ENCODE results near the gene ALPG.
"Not testable (repeated sequence)": the region's sequence is repeated elsewhere in the genome, so short reads cannot be mapped to it uniquely, and the experiment has no call there.

The ALPG gene

DNA sequence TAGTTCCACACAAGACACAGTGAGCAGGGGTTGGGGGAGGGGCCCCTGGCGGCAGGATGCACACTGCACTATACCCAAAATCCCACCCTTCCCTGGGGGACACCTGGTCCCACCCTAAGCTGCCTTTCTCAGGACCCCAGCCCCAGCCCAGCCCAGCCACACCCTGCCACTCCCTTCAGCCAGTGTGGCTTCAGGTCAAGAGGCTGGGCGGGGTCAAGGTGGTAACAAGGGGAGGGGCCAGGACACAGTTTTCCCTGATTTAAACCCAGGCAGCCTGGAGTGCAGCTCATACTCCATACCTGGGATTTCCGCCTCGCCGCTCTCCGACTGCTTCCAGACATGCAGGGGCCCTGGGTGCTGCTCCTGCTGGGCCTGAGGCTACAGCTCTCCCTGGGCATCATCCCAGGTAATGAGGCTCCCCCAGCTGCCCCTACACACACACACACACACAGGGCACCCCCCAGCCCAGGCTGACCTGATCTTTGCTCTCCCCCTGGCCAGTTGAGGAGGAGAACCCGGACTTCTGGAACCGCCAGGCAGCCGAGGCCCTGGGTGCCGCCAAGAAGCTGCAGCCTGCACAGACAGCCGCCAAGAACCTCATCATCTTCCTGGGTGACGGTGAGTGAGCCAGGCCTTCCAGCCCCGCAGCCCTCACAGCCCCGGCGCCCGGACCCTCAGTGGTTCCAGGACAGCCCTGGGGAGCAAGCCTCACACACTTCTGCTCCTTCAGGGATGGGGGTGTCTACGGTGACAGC lies at the start of gene ALPG:
TSS of gene ALPG (plus strand) at position 289 of the 755 bp plus-strand sequence. CDS start at position 340, 51 bp downstream.
- no peak for DNase-seq (ENCODE audit: low read depth in 2 of 2)

DNA sequence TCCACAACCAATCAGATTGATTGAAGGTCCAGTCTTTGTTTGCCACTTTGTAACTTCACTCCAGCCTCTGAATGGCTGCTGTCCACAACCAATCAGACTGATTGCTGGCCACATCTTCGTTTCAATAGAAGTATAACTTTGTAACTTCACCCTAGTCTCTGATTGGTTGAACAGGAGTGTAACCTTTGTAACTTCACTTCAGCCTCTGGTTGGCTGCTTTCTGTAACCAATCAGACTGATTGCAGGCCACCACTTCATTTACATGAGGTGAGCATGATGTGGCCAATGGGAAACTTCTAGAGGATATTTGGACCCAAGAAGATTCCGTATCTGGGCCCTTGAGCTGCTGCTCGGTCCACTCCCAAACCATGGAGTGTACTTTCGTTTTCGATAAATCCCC lies 45.0 kb upstream of the ALPG start:
- no peak for DNase-seq (ENCODE audit: low read depth in 2 of 2)

DNA sequence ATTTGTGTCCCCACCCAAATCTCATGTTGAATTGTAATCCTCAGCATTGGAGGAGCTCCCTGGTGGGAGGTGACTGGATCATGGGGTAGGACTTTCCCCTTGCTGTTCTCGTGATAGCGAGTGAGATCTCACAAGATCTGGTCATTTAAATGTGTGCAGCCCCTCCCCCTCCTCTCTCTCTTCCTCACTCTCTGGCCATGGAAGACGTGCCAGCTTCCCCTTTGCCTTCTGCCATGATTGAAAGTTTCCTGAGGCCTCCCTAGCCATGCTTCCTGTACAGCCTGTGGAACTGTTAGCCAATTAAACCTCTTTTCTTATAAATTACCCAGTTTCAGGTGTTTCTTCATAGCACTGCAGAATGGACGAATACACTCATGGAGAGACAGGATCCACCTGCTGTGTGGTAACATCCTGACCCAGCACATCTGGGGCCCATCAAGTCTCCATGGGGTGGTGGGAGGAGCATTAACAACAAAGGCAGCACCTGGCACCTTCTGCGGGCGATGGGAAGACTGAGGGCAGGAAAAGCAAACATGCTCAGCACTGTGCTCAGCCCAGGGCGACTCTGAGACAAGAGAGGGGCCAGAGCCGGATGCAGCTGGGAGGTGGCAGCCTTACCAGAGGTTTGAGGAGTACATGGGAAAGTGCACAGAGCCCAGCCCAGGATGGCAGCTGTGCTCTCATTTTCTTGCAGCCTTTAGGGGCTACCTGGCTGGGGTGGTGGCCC lies 44.3 kb upstream of the ALPG start:
- DNase-seq (ENCODE audit: low read depth in 2 of 2) = no peak

DNA sequence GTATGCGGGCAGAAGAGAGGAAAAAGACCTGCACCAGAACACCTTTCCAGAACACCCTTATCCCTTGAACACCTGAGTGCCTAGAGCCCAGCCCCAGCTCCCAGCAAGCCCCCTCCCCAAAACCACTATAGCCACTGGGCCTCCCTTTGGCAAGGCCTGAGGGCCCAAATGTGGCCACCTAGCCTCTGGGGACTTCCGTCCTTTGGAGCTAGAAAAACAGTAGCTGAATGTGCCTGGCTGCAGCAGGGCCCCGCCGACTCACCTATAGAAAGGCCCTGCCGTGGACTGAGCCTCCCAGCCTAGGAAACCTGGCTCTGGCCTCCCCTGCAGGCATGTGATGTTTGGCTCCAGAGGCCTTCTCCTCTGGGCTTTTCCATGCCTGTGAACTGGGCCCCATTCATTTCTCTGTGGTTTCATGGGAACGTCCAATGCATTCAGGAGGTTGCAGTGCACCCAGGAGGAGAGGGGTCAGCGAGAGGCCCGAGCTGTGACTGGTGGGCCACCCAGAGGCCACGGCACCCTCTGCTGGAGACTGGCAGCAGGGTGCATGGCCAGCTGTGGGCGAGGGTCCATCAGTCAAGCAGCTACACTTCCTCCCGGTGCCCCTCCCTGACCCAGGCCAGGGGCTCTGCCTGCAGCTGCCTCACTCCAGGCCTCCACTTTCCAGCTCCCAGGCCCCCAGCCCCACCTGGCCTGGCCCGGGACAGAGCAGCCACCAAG lies 43.4 kb upstream of the ALPG start:
- DNase-seq (ENCODE audit: low read depth in 2 of 2) = not testable (repeated sequence)

DNA sequence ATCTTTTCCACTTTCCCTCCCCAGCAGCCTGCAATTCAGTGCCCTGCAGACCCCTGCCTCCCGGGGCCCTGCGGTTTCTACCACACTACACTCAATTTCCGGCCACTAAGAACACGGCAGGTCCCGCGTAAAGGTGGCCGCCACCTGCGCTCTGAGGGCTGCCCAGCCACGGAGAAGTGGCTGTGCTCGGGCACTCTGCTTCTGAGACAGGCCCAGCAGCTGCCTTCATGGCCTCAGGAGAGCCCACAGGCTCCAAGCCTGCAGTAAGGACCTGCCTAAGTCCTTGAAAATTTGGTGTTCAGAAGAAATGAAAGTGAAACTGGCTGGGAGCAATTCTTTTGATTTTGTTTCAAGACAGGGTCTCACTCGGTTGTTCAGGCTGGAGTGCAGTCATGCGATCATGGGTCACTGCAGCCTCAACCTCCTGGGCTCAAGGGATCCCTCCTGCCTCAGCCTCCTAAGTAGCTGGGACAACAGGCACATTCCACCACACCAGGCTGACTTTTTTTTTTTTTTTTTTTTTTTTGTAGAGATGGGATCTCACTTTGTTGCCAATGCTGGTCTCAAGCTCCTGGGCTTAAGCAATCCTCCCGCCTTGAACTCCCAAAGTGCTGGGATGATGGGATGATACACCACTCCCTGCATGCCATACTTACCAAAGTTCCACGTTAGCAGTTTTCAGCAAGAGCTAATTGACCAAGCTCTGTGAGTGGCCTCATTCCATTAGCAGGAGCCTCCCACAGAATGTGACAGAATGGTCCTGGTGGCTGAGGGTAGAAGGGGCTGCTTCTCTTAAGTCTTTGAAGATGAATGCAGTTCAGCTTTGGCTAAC lies 42.6 kb upstream of the ALPG start:
- DNase-seq (ENCODE audit: low read depth in 2 of 2) = no peak

DNA sequence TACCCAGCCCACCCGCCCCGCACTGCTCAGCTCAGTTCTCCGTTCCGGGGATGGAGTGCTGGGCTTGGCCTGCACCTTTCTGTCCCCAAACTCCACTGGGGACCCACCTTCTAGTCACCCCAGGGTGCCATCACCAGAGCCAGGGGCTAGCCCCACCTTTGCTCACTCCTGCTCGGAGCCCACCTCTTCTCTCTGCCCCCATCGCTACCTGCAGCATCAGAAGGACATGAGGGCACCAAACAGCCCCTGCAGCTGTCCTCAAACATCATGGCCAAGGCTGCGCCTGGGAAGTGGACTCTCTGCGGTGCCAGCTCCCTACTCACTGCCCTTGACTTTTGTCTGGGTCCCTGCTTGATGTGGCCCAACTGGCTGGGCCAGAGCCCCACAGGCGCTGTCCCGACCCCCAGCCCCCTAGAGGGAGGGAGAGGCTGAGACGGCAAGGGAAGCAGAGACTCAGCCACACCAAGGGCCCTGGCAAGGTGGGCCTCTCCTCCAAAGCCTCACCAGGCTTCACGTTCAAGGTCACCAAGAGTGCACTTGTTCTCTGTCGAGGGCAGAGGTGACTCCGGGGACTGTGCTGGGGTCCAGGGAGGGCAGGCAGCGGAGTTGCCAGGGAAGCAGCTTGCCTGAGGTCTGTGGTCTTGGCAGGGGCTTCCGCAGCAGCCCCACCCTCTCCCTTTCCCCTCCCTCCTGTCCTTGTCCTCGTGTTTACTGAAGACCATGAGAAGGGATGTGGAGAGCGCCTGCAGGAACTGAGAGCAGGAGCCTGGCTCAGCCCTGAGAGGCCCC lies 41.6 kb upstream of the ALPG start:
- DNase-seq (ENCODE audit: low read depth in 2 of 2) = not testable (repeated sequence)

DNA sequence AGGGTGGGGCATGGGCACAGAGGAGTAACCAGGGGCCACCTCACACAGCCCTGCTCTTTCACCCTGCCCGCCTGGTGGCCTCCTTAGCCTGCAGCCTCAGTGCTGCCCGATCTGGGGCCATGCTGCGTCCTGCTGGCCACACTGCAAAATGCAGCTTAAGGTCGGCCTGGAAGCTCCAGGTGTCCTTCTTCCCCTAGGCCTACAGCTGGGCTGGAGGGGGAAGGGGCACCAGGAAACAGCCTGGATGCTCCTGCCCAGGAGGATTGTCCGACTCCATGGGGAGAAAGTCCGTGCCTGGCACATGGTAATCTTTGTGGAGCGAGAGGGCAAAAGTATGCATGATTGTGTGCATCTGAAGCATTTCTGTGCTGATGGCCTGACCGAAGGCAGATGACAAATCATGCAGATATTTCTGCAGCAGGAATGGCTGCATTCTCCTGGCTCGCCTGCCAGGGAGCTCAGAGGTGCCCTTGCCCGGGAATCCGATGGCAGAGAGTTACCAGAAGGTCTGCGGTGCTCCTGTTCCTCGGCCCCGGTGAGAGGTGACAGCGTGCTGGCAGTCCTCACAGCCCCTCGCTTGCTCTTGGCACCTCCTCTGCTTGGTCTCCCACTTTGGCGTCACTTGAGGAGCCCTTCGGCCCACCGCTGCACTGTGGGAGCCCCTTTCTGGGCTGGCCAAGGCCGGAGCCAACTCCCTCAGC lies 40.9 kb upstream of the ALPG start:
- no peak for DNase-seq (ENCODE audit: low read depth in 2 of 2)

DNA sequence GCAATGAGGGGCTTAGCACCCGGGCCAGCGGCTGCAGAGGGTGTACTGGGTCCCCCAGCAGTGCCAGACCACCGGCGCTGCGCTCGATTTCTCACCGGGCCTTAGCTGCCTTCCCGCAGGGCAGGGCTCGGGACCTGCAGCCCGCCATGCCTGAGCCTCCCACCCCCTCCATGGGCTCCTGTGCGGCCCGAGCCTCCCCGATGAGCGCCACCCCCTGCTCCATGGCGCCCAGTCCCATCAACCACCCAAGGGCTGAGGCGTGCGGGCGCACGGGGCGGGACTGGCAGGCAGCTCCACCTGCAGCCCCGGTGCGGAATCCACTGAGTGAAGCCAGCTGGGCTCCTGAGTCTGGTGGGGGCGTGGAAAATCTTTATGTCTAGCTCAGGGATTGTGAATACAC lies 40.2 kb upstream of the ALPG start:
- not testable (repeated sequence) for DNase-seq (ENCODE audit: low read depth in 2 of 2)

DNA sequence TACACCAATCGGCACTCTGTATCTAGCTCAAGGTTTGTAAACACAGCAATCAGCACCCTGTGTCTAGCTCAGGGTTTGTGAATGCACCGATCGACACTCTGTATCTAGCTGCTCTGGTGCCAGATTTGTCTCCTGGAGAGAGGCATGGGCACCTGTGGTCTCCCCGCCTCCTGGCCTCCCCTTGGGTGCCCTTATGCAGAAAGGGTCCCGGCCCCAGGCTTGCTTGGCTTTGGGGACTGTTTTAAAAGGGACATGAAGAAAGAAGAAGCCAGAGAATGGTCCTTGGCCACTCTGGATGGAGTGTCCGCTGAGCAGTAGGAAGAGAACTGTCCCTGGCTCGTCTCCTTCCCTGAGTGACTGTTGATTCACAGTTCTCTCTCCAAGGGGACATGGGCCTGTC lies 39.6 kb upstream of the ALPG start:
- DNase-seq (ENCODE audit: low read depth in 2 of 2) = no peak

DNA sequence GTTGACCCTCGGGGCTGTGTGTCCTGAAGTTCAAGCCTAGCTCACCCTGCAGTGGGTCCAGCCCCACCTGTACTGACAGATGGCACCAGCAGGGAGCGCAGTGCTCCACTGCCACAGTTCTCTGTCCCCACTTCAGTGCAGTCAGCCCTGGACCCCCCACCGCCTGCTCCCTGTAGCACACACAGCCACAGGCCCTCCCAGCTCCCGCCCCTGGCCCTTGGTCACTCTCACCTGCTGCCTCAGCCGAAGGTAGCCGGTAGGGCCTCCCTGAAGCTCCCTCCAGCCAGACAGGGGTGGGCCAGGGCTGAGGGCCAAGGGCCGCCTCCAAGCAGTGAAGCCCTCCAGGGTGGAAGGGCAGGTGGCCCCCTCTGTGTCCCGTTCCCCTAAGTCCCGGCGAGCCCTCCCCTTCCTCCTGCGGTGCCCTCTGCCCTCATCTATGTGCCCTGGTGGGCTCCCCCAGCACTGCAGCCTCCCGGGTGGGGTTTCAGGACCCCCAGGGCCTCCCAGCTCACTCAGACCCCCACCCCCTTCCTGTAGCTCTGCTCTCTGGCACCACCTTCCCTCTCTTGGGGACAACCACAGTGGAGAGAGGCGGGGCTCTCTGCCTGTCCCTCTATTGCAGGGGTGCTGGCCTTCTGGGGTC lies 38.9 kb upstream of the ALPG start:
- no peak for DNase-seq (ENCODE audit: low read depth in 2 of 2)

DNA sequence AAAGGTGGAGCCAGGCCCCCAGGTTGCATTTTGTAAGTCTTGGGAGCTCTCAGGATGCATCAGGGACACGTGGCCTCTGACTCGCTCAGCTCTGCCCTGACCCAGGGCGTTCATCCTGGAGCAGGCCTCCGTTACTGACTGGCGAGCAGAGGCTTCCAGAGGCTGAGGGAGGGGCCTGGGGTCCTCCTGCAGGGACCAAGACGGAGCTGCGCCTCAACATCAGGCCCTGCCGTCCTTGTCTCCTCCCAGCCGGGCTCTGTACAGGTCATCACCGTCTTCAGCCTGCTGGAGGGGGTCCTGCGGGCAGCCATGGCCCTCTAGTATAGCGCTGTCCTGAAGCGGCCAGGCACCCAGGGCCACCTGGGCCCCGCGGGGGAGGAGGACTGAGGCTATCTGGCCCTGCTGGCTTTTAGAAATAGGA lies 38.3 kb upstream of the ALPG start:
- no peak for DNase-seq (ENCODE audit: low read depth in 2 of 2)

DNA sequence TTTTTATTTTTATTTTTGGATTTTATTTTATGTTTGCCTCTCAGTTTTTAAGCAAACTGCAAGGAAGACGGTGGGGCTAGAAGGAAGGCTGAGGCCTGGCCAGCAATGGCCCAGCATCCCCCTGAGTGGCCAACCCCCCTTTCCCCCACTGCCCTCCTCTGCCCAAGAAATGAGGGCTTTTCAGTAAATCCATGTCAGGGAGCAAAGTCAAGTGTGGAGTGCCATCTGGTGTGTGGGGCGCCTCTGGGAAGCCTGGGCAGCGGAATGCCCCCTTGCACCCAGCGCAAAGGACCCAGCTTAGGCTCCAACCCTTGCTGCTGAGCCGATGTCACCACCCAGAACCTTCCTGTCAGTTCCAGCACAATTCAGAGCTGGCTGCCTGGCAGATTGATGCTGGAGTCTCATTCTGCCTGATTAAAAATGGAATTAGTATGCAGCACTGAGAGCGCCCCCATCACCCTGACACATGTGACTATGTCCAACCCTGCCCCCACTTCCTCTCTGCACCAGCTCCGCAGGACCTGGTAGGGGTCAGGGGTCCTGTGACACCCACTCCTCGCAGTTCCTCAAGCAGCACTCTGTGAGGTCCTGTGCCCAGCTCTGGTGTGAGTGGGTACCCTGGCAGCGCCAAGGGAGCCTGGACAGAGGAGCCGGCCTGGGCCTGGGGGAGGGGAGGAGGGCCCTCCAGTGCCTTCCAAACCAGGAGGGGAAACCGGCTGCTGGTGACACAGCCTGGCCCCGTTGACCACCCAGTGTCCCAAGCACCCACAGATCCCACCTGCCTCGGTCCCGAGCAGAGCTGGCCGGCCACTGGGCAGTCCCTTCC lies 37.3 kb upstream of the ALPG start:
- DNase-seq (ENCODE audit: low read depth in 2 of 2) = no peak

DNA sequence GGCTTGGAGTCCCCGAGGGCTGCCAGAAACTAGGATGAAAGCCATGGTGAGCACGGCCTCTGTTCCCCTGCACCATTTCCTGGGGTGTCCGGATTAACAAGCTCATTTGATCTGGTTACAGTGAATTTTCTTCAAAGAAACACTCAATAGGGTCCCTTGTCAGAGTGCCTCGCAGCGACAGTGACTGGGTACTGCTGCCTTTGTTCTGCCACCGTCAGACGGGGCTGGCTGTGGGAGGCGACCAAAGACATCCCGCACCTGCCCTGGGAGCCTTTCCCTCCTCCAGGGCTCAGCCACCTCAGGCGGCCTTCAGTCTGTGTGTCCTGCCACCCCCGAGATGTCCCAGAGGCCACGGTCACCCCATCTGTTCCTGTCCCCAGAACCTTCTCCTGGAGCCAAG lies 36.6 kb upstream of the ALPG start:
- DNase-seq (ENCODE audit: low read depth in 2 of 2) = not testable (repeated sequence)

DNA sequence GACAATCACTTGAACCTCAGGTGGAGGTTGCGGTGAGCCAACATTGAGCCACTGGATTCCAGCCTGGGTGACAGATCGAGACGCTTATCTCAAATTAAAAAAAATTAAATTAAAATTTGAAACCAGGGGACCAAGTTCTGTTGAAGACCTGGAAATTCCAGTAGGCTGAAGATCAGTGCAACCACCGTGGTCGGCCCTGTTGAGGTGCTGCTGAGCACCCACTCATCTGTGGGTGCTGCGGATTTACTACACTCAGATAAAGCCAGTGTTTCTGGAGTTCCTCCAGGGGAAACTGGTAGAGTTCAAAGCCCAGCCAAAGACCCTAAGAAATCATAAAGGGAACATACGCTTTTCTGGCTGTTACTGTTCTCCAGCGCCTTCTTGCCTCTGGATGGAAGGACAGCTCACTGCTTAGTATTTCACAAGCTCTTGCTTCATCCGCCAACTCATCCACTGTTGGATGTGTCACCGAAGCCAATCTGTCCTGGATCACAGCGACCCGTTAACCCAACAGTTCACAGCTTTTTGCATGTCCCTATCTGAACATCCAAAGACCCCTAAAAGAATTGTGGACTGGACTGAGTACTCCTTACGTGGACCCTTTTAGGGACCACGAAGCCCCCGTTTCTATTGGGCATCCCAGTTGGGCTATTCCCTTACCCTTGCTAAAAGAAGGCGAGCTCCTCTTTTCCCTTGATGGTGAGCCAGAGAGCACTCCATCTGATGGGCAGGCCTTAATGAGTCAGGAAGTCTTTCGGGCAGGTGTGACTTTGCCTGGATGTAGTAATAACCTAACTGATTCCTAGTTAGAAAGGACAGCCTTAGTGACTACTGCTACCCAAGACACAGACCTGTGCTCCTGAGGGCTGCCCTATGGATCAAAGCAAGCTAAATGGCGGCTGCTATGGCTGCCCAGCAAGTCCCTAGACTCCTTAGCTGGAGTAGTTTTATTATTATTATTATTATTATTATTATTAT lies 34.1 kb upstream of the ALPG start:
- DNase-seq (ENCODE audit: low read depth in 2 of 2) = no peak

DNA sequence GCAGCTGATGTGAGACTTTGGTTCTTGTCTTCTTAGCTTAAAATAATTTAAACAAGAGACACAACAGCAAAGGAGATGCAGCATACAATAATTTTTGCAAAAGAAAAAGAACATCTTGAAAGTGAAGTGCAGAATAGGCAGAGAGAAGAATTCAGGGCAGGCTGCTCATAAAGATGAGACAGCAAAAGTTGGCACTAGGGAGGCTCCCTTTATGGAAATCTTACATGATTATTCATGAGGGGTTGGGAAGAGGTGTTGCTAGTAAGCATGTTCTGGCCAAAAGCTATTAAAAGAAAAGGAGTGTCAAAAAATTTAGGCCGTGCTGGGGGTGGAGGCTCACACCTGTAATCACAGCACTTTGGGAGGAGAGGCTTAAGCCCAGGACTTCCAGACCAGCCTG lies 32.3 kb upstream of the ALPG start:
- no peak for DNase-seq (ENCODE audit: low read depth in 2 of 2)

DNA sequence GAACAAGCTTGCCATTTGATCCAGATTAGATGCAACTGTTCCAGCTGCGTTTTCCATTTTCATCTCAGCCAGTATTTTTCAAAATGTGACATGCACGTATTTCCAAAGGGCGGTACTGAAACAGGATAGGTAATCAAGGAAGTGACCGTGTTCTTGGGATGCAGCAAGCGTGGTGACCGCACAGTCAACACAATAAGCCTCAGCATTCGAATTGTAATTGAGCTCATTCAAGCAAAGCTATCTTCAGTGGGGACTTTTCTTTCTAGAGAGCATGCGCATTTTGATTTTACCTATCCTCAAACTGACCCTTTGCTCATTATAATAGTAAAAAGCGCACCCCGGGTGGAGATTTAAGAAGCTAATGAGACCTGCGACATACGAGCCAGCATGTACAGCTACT lies 31.5 kb upstream of the ALPG start:
- DNase-seq (ENCODE audit: low read depth in 2 of 2) = no peak

DNA sequence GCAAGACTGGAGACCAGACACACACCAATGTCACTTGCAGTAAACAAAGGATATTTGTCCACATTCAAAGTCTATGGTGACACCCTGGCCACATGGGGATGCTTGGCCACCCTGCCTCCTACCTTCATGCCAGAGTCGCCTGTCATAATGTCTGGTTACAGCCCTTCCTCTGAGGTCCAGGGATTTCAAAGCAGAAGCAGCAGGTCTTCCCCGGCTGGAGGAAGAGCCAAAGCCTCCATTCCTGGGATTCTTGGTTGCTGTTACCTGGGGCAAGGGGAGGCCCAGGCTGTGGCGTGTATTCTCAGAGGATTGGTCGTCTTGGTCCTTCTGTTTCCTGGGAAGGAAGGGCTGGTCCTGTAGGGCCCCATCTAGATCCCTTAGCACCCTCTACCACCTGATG lies 30.4 kb upstream of the ALPG start:
- no peak for DNase-seq (ENCODE audit: low read depth in 2 of 2)

DNA sequence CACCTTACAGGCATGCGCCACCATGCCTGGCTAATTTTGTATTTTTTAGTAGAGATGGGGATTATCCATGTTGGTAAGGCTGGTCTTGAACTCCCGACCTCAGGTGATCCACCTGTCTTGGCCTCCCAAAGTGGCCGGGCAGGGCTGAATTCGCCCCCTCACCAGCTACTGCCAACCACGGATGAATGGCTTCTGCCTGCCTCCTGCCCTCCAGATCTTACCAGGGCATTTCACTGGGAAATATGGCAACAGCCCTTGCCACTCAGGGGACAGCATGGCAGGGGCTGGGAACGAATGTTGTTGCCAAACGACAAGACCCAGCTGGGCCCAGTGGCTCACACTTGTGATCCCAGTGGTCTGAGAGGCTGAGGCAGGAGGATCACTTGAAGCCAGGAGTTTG lies 29.9 kb upstream of the ALPG start:
- no peak for DNase-seq (ENCODE audit: low read depth in 2 of 2)

All from stimulated activated CD8-positive, alpha-beta memory T cell treated with anti-CD3 and anti-CD28 coated beads, Interleukin-15, amount 100 ng/mL, for 4 hours (primary cell).